Left ventricle myocardium inferior (tissue), 1 donor: ENCODE results near the gene CEP104. TPM values are rescaled to one million over a fixed set of nuclear protein-coding genes. Genes with fewer than 3 reads are reported as not detected.

ENCODE experiments used
- DNase-seq: peaks from one replicate; pipeline ENCODE4 v3.0.0-alpha.2; 2020
- H3K27ac ChIP-seq: fragments of 200-600 bp; replicated peaks from 2 replicates; pipeline ENCODE4 v1.8.0; 2021
- H3K27me3 ChIP-seq: fragments of 200-600 bp; 2 replicates; pipeline ENCODE4 v1.8.0; 2021; ENCODE audit warnings: low read depth
- H3K36me3 ChIP-seq: fragments of 200-600 bp; 2 replicates; pipeline ENCODE4 v1.8.0; 2021
- H3K4me1 ChIP-seq: fragments of 200-600 bp; 2 replicates; pipeline ENCODE4 v1.8.0; 2021
- H3K4me3 ChIP-seq: fragments of 200-600 bp; 2 replicates; pipeline ENCODE4 v1.8.0; 2021; ENCODE audit warnings: mild to moderate bottlenecking, moderate library complexity
- H3K9me3 ChIP-seq: fragments of 200-600 bp; replicated peaks from 2 replicates; pipeline ENCODE4 v1.8.0; 2021
- intact Hi-C: fragments of 100-400 bp; cut with micrococcal nuclease; formaldehyde crosslinking; loops from one replicate; pipeline ENCODE4 v1.11.0; 2022
- total RNA-seq: library from RNA; stranded (reverse); fragmentation: NEBNext Ultra II Directional; extraction: Animal tissue kit (Norgen Biotek cat#: 25700); gene quantifications from one replicate; pipeline ENCODE4 v1.2.1, GENCODE V29; 2021
- TF ChIP-seq, protein P1 (sequence below): fragments of 200-600 bp; IDR thresholded peaks from 2 replicates; pipeline ENCODE4 v1.8.0; 2021; ENCODE audit warnings: antibody characterized with exemption, mild to moderate bottlenecking, borderline replicate concordance
- donor health status: DM: no; HTN: yes; CAD: no; lungs with severe emphysema.

The CEP104 gene
- total RNA-seq, 1 donor from 2014 or later, result 32.2 TPM

DNA sequence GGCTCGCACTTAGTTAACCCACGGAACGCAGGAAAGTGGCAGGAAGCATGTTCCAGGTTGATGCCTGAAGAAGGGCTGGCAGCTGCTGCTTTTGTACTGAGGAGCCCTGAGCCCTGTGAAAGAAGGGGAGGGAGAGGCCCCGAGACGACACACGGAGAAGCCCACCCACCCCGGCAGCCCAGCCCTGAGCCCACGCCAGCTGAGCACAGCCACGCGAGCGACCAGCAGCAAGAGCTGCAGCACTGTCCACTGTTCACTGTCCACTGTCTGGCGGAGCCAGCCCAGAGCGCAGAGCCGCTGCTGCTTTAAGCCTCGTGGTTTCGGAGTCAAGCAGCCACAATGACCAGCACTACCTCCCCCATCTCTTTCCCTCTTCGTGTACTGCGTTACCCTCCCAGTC is 66.1 kb downstream of the CEP104 start:
- DNase-seq, result no peak
- Histone ChIP-seq H3K4me1 (peaks cover 76% of the 10 kb centered on the region), H3K9me3 (no peaks in the 10 kb centered on the region), H3K27me3 (no peaks in the 10 kb centered on the region), H3K27ac (no peak overlapping the region), H3K4me3 (no peak overlapping the region), H3K36me3 (peaks cover 31% of the 10 kb centered on the region)
- intact Hi-C loops, result no loop called here
- TF ChIP-seq, protein P1, sequence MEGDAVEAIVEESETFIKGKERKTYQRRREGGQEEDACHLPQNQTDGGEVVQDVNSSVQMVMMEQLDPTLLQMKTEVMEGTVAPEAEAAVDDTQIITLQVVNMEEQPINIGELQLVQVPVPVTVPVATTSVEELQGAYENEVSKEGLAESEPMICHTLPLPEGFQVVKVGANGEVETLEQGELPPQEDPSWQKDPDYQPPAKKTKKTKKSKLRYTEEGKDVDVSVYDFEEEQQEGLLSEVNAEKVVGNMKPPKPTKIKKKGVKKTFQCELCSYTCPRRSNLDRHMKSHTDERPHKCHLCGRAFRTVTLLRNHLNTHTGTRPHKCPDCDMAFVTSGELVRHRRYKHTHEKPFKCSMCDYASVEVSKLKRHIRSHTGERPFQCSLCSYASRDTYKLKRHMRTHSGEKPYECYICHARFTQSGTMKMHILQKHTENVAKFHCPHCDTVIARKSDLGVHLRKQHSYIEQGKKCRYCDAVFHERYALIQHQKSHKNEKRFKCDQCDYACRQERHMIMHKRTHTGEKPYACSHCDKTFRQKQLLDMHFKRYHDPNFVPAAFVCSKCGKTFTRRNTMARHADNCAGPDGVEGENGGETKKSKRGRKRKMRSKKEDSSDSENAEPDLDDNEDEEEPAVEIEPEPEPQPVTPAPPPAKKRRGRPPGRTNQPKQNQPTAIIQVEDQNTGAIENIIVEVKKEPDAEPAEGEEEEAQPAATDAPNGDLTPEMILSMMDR, result no peak

DNA sequence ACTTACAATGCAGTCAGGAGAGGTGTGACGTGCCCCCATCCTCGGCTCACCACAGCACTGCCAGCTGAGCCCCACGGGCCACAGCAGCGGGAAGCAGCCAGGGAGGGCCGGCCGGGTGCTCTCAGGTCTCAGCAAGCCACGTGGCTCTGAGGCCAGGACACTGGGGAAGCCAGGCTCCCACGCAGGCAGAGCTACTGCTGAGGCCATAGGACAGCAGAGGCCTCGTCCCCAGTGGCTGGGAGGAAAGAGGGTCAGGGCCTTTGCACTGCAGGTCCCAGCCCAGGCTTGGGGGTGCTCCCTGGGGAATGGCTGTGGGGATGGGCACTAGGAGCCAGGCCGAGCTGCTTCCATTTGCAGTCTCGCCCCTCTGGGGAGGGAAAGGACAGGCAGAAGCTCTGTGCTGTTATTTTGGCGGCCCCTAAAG is 66.5 kb downstream of the CEP104 start:
- Histone ChIP-seq H3K27me3 (no peaks in the 10 kb centered on the region), H3K27ac (no peak overlapping the region), H3K4me1 (peaks cover 72% of the 10 kb centered on the region), H3K4me3 (no peak overlapping the region), H3K9me3 (no peaks in the 10 kb centered on the region), H3K36me3 (peaks cover 36% of the 10 kb centered on the region)
- intact Hi-C loops, result no loop called here
- DNase-seq, result no peak
- TF ChIP-seq, protein P1, result no peak

DNA sequence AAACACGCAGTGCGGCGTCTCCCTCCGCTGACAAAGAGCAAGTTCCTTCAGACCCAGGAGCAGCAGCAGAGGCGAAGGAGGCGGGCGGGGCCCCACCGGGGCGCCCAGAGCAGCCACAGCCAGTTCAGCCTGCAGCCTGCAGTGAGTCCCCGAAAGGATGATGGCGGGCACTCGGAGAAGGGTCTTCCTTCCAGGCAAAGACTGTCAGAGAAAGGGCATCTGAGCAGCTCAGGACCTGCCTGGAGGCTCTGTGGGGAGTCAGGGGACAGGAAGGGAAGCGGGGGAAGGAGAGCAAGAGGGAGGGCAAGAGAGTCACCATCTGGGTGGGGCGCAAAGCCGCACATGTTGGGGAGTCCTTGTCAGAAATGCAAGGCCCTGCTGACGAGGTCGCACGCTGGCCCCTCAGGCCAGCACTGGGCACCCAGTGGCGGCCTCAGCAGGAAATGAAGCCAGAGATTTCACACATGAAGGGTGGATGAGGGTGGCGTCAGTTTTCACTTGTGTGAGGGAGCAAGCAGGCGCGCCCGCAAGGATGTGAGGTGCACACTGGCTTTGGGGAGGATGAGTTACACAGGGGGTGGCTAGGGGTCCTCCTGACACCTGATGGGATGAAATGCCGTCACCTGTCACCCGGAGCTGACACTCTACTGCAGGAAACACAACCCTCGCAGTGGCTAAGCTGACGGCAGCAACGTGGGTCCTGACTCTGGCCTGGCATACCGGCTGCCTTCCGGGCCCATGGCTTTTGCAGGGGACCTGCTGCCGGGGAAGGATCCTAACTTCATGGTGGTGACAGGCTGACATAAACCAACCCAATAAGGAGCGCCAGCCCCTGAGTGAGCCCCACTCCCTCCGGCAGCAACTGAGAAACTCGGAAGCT is 67.3 kb downstream of the CEP104 start:
- Histone ChIP-seq H3K27ac (peak overlapping the region; percentile 27), H3K27me3 (no peaks in the 10 kb centered on the region), H3K9me3 (no peaks in the 10 kb centered on the region), H3K4me1 (peaks cover 63% of the 10 kb centered on the region), H3K4me3 (no peak overlapping the region), H3K36me3 (peaks cover 44% of the 10 kb centered on the region)
- DNase-seq, result no peak
- TF ChIP-seq, protein P1, result no peak
- intact Hi-C loops, result no loop called here

DNA sequence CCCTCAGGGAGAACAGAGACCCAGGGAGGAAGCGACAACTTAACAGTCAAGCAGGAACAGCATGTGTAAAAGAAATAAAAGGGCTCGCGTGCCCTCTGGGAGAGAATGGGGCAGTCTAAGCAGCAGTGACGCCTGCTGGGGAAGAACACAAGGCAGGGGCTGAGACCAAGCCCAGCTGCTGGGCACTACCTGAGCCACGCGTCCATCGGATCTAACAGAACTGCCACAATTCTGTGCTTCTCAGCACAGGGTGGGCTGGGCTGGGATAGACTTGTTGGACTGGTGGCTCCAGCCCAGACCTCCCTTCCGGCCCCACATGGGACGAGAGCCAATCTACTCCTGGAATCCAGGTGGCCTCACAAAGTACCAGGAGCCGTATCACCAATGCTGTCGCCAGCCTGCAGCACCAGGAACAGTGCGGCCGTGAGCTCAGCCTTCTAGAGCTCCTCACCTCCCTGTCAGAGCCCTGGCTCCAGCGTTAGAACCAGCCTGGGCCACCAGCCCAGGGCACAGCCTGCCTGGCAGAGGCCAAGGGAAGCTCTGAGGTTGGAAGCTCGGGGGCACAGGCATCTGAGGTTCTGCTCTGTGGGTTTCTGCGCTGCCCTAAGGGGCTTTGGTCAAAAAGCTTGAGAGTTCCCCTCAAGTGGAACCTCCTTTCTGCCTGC is 68.1 kb downstream of the CEP104 start:
- Histone ChIP-seq H3K4me1 (peaks cover 56% of the 10 kb centered on the region), H3K9me3 (no peaks in the 10 kb centered on the region), H3K27me3 (no peaks in the 10 kb centered on the region), H3K27ac (peak overlapping the region; percentile 27), H3K36me3 (peaks cover 52% of the 10 kb centered on the region), H3K4me3 (no peak overlapping the region)
- TF ChIP-seq, protein P1, result no peak
- no peak for DNase-seq
- intact Hi-C loops, result no loop called here

DNA sequence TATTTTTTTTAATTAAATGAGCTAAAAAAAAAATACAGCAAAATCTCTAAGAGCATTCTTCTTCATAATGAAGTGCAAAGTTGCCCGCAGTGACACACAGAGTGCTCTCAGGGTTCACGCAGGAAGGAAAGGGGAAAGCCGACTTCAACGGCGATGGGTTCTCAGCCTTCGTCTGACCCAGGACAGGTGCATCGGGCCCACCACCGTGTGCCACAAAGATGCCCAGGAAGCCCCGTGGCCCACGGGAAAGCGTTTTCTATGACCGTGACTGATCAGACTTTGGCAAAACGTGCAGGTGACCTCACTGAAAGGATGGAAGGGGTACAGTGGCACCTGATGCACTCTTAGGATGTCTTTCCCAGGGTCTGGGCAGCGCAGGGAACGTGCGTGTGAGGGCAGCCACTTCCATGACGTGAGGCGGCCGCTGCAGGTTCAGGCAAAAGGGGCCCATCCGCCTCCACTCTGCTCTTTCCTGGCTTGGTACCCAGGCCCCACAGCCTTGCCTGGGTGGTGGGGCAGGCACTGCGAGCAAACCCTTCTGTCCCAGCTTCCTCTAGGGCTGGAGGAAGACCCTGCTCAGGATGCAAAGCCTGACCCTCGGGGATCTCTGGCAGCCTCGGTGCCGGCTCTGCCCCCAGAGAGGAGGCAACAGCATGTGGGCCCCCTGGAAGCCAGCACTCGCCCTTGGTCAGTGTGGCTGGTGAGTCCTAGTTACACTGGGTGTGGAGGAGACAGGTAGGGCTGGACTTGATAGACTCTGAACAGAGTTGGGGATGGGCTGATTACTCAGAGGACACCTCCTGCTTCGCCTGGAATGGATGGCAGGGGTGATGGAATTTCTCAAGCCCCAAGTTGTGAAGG is 69.0 kb downstream of the CEP104 start:
- Histone ChIP-seq H3K36me3 (peaks cover 61% of the 10 kb centered on the region), H3K9me3 (no peaks in the 10 kb centered on the region), H3K4me3 (no peak overlapping the region), H3K4me1 (peaks cover 47% of the 10 kb centered on the region), H3K27me3 (no peaks in the 10 kb centered on the region), H3K27ac (no peak overlapping the region)
- no peak for DNase-seq
- TF ChIP-seq, protein P1, result no peak
- intact Hi-C loops, result no loop called here
